Spleen (tissue), 7 donors: ENCODE results near the gene HLA-DPB1.

Experiments used
- POLR2AphosphoS5 ChIP-seq, 3 donors: sonication (generic); formaldehyde crosslinking; IDR thresholded peaks; one replicate each; pipeline ENCODE4 v1.5.1; 2017; ENCODE audit warnings: antibody characterized with exemption in 3 of 3
- TF ChIP-seq, protein P1 (sequence below), 11 experiments: fragments of 200-600 bp in 7 of 11; fragments of 450-650 bp in 4 of 11; sonication (generic) in 4 of 11; IDR thresholded peaks in 8 of 11; conservative IDR thresholded peaks in 3 of 11; 1 replicate in 7 of 11; 2 replicates in 4 of 11; pipeline versions ENCODE4 v1.4.0 to v1.8.0; 2016 to 2021; ENCODE audit warnings: antibody characterized with exemption in 11 of 11, inconsistent platforms in 4 of 11, mild to moderate bottlenecking in 1 of 11
- donor health status: DM: no; HTN: no; CAD: no; lungs with moderate emphysema.
- donor health status: DM: no; HTN: no; CAD: no.
- donor health status: DM: no; HTN: no; CAD: no.

GRCh38 chr6:33114406-33114805 lies 38.6 kb downstream of the HLA-DPB1 start:
- no peak for TF ChIP-seq POLR2AphosphoS5 (IDR thresholded peaks at IDR 0.05)
- TF ChIP-seq, protein P1, sequence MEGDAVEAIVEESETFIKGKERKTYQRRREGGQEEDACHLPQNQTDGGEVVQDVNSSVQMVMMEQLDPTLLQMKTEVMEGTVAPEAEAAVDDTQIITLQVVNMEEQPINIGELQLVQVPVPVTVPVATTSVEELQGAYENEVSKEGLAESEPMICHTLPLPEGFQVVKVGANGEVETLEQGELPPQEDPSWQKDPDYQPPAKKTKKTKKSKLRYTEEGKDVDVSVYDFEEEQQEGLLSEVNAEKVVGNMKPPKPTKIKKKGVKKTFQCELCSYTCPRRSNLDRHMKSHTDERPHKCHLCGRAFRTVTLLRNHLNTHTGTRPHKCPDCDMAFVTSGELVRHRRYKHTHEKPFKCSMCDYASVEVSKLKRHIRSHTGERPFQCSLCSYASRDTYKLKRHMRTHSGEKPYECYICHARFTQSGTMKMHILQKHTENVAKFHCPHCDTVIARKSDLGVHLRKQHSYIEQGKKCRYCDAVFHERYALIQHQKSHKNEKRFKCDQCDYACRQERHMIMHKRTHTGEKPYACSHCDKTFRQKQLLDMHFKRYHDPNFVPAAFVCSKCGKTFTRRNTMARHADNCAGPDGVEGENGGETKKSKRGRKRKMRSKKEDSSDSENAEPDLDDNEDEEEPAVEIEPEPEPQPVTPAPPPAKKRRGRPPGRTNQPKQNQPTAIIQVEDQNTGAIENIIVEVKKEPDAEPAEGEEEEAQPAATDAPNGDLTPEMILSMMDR (IDR thresholded peaks at IDR 0.05 in 8 of 11, conservative IDR thresholded peaks at IDR 0.05 in 3 of 11), result no peak
